IPS DF 4.7 (cell line): Measurements from ENCODE around the gene MYG1.
"Not testable (repeated sequence)": the region's sequence is repeated elsewhere in the genome, so short reads cannot be mapped to it uniquely, and the experiment has no call there.

Source experiments
- DNase-seq: peaks from one replicate; pipeline ENCODE4 v3.0.0-alpha.2; 2013; ENCODE audit warnings: low spot score; ENCODE audit errors: extremely low read depth

Gene MYG1

DNA sequence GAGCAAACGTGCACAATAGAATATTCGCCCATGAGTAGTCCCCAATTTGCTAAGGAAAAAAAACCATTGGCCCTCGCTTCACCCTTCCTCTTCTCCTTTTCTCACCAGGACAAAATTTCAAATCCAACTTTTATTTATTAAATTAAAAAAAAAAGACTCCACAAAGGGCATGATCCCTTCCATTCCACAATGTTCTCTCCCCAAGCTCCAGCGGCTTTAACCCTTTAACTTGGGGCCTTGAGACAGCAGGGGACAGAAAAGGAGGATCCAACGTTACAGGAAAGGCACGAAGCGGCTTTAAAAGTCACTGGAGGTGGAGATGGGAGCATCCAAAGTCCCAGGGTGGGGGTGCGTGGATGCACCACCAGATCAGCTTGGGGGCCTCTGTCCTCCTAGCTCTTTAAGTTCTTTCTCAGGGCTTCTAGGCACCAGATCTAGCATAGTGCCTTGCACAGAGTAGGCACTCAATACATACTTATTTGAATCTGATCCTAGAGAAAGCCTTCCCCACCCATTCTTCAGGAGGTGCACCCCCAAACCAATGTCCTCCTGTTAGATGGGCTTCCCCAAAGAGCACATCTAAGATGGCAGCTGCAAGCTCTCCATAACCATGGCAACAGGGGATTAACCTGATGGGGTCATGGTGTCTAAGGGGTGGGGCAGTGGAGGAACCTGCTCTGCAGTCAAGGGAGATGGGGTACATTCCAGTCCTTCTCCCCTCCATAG, 27.1 kb downstream of the MYG1 start:
- DNase-seq = no peak

DNA sequence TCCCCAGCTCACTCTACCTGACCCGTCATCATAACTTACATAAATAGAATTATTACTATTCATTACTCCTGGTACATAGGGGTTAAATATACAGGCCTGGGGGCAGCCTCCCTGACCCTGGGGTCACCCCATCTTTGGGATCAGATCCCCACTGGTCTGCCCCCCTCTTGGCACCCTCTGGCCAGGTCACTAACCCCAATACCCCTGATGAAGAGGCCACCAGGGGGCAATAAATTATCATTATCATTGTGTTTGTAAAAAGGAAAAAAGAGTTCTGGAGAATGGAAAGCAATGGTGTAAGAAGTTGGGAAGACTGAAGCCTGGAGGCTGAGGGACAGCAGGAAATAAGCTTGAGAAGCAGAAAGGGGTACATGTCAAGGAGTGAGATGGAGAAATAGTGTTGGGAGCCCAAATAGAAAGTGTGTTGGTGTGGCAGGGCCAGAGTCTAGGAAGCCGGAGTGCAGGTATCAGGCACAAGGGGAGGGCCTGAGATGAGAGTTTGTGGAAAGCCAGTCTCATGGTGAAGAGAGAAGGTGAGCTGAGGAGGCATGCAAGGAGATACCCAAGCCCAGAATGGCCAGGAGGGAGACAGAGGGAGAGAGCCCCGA, 28.0 kb downstream of the MYG1 start:
- no peak for DNase-seq

DNA sequence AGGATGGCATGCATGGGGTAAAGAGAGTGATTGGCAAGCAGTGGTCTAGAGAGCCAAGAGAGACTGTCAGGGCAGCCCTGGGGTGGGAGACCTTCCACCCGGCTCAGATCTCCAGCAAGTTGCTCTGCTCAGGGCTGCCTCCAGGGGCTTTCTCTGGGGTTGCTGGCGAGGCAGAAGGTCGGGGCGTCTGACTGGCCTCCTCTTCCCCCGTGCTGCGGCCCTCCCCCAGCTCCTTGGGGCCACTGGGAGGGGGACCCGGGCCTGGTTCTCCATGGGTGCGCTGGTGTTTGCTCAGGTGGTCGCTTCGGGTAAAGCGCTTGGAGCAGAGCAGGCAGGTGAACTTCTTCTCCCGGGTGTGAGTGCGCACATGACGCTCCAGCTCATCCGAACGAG, 28.5 kb downstream of the MYG1 start:
- DNase-seq = no peak

DNA sequence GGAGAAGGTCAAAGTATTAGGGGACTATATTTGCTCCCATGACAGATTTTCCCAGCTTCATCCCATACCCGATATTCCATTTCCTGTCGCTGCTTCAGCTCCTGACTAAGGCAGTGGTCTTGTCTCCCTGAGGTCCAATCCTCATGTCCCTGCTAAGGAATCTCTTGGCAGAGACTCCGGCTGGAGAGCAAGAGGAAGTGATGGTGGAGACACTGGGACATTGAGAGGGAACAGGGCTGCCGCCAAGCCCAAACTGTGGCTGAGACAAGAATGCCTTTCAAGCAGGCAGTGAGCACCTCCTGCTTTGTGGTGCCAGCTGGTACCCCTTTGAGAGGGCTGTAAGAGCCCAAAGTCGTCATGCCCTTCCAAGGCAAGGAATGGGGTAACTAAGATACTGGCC, 31.2 kb downstream of the MYG1 start:
- DNase-seq = no peak

DNA sequence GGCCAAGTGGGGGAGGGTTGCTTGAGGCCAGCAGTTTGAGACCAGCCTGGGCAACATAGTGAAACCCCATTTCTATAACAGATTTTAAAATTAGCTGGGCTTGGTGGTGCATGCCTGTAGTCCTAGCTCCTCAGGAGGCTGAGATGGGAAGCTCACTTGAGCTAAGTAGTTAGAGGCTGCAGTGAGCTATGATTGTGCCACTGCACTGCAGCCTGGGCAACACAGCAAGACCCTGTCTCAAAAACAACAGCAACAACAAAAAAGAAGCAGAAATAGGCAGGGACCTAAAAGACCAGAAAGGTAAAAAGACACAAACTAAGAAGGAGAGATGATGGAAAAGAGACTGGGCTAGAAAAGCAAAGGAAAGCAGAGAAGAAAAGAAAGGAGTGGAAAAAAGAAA, 32.8 kb downstream of the MYG1 start:
- not testable (repeated sequence) for DNase-seq

DNA sequence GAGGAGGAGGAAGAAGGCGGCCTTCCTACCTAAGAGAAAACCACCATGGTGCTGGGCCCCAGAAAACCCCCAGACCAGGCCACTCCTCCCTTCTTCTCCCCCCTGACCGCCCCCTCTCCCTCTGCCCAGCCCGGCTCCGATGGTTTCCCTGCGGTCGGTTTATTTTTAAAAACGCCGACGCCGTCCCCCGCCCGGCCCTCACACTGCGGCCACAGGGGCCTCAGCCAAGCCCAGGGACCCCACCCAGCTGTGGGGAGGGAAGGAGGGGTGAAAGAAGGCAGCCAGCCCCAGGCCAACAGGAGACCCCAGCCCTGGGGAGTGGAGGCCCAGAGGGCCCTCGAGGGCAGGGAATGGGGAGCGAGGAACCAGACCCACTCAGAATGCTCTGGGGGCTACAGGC, 33.2 kb downstream of the MYG1 start:
- no peak for DNase-seq

DNA sequence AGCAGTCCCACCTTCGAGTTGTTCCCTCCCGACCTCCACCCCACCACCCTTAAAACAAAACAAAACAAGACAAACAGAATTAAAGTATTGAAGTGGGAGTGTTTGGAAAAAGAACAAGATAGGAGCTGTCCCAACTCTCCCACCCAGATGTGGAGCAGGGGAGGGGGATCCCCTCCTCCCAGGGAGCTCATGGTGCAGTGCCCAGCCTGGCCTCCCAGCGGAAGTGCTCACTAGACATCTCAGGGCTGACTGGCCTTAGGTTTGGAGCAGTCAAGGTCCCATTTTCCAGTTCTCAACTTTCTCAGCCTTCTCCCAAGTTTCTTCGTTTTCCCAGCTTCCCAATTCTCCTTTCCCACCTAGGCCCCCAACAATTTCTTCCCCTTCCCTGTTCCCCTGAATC, 33.8 kb downstream of the MYG1 start:
- DNase-seq = no peak

DNA sequence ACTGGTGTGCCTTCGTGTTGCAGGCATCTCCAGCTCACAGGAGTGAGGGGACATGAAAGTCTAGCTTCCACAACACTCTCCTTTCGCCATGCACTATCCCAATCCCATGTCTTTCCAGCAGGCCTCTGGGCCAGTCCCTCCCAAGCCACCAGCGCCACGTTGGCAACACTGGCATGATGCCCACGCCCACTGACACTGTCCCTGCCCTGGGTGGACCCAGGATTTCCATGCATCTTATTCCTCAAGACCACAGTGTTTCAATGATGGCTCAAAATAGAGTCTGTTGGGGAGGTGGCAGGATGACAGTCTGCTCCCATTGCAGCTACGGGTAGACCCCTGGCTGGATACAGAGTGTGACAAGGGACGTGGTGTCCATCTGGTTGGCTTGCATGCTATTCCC, 34.4 kb downstream of the MYG1 start:
- DNase-seq = no peak

DNA sequence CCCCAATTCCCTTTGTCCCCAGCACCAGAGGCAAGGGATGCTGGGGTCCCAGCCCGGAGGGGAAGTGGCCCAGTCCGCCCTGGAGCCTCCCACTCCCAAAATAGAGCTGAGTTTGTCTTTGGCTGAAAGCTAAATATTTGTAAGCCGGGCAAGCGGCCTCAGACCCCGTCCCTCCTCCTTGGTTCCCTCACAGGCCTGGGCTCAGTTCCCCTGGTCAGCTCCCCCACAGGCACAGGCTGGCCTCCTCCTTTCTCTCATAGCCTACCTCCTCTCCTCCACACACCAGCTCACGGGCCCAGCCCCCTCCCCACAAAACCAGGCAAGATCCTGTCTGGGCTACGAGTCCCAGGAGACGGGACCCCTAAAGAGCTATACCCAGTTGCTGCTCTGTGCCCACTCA, 35.3 kb downstream of the MYG1 start:
- DNase-seq = no peak

DNA sequence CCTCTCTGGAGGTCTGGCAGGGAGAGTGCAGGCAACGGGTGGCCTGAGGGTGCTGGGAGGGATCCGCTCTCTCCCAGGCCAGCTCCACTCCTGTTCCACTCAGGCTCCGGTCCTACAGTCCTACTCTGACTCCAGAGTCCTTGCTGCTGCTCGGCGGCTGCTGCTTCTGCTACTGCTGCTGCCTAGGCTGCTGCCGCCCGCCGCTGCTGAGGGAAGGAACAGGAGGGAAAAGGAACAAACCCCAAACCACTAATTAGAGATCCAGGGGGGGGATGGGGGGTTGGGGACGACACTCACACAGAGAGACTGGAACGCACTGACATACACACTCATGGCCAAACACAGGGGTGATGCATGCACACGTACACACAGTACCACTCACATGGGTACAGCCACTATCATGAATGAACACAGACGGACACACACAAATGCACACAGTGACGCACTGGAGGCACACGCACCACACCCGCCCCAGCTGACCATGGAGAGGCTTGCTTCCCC, 36.7 kb downstream of the MYG1 start, which contains the start of gene SP7:
Gene SP7, minus strand, starts transcription at position 174 of the 501 bp plus-strand sequence. CDS start 708 bp downstream, outside the sequence.
- no peak for DNase-seq

DNA sequence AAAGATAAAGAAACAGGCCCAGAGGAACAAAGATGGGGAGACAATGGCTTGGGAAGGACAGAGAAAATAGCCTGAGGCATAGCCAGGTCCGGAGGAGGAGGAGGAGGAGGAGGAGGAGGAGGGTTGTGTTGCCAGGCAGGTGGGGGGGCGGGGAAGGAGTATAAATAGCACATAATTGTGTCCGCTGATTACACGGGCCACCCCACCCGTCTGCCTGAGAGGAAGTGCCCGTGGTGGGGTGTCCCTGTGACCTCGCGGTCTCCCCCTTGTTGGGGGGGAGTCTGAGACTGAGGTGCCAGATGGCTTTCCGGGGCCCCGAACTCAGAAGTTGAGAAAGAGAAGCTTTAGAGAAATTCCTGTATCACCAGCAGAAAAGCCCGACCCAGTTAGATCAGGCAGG, 38.5 kb downstream of the MYG1 start:
- no peak for DNase-seq

DNA sequence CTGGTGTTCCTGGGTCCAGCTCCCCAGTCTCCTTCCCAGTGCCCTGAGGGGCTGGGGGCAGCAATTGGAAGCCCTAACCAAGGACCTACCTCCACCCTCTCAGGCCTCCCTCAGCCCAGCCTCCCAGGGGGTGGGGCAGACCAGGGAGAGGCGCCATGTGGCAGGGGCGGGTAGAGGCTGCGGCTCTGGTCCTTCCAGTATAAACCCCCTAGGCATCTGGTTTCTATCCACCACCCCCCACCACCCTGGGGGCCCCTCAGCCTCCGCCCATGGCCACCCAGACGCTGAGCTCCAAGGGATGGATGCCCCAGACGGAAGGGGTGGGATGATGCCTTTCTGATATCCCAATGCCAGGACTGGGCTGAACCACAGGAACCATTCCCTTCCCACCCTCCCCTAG, 39.4 kb downstream of the MYG1 start:
- DNase-seq = no peak

DNA sequence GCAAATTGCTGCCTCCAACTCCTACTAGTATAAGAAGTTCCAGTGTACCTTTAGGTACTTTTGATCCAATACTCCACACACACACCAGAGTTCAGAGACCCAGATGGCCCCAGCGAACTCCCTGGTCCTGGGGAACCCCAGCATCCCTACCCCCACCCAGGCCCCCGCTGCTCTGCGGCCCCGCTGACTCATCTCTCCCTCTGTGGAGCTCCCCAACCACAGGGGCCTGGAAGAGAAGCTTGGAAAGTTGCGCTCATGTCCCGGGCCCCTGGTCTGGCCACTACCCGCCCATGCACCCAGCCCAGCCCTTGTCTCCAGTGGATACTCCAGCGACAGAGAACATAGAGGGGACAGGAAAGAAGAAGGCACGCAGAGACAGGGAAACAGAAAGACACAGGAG, 40.9 kb downstream of the MYG1 start:
- DNase-seq = no peak

DNA sequence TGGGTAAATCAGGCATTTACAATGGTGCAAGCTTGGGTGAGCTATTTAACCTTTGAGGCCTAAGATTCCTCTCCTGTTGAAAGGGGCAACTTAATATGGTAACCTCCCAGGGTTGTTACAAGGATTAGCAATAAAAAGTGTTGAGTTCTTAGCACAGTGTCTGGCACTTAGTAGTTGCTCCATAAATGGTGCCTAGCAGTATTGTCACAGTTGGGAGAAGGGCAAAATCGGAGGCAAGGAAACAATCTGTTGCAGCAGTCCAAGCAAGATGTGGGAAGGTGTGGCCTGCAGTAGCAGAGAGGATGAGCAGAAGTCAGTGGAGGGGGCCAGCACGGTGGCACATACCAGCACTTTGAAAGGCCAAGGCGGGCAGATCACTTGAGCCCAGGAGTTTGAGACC, 44.0 kb downstream of the MYG1 start:
- DNase-seq = no peak

DNA sequence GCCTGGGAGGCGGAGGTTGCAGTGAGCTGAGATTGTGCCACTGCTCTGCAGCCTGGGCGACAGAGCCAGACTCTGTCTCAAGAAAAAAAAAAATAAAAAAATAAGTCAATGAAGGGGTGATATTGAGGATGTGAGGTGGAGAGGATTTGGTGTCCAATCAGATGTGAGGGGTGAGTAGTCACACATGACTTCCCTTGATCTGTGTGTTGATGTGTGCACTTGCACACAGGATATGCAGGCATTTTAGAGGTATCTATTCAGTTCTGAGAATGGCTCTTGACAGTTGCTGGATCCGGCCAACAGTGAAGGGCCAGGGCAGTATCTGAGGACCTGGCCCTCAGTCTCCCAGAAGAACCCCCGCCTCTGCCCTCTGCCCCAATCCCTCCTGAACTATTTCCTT, 44.5 kb downstream of the MYG1 start:
- DNase-seq = no peak

DNA sequence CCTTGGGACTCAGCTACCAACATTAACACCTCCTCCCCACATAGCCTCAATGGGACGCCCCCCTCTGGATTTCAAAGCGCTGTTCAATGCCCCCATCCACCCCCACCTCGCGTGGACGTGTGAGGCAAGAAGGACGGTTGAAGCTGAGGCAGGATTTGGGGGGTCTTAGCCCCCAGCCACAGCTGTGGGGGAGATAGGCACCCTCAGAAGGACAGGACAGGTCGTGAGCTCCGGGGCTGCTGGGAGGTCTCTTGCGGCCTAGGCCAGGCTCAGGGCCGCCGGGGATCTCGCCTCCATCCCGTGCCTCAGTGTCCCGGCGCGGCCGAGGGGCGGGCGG, 45.0 kb downstream of the MYG1 start:
- DNase-seq = no peak

DNA sequence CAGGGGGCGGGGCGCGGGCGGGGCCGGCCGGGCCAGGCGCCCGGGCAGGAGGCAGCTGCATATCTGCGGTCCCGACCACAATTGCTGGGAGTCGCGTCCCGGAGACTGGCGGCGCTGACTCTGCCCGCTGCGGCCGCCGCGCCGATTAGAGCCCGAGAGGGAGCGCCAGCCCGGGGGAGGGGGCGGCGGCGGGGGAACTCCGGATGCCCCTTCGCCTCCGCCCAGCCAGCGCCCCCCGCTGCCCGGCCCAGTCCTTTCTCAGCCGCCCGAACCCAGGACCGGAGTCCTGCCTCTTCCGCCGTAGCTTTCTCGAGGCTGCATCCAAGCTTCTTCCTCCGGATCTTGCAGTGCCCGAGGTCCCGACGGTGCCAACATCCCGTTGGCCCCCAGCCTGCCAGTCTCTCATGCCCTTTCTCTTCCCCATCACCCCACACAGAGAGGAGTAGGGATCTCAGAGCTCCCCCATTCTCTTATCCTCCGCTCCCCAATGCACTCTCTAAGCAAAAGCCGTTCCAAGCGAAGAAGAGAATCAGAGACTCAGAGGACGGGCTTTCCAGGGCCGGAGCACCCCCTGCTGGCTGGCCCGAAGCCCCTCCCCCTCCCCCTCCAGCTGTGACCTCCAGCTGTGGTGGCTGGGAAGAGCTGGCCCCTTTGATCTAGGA, 45.5 kb downstream of the MYG1 start:
- no peak for DNase-seq

DNA sequence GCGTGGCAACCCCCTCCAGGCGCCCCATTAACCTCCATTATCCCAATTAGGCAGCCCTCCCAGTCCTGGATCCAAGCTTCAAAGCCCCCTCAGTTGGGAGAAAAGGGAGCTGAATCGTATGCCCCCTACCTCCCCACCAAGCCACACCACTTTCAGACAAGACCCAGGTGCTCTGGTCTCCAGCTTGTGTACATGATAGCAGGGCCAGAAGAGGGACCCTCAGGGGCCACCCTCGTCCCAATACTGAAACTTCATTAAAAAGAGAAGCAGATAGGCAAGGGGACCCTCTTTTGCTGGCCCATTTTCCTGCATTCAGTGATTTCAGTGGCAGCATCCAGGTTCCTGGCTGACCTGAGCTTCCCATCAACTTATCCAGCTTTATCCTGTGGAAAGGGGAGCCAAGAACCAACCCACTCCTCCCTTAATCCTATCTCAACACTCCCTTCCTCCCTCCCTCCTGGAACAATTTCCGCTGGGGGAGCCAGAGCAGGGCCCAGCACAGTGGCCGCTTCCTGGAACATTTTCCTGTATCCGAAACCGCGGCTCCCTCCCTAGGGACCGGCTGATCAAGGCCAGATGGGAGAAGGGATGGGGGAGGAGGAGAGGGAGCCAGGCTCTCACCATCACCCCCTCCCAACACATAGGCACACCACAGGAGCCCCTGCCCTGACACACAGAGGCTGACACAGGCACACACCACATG, 46.1 kb downstream of the MYG1 start:
- no peak for DNase-seq

DNA sequence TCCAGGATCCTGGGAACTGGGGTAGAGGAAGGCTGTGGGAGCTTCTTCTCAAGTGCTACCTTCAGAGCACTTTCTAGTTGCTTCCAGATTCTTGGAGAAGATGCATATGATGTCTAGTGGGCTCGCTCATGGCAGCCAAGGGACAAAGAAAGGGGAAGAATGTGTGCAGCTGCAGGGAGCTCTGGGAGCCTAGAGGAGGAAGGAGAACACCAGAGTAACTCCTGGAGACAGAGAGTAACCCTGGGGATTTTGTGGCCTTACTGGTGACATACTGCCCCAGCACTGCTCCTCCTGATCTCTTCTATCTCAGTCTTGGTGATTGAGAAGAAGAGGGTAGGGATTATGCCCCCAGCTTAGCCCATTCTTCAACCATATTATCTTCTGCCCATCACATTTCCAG, 47.0 kb downstream of the MYG1 start:
- DNase-seq = no peak

DNA sequence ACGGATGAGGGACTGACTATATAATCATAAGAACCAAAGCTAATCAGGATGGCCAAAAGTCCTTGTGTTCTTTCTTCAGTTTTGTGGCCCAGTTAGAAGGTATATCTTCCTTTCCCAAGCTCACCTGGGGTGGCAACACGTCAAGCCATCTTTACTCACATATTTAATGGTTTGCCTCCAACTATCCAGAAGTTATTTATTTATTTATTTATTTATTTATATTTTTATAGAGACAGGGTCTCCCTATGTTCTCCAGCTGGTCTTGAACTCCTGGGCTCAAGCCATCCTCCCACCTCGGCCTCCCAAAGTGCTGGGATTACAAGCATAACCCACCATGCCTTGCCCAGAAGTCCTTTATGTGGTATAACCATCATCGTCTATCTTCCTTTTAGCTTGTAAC, 48.4 kb downstream of the MYG1 start:
- no peak for DNase-seq

DNA sequence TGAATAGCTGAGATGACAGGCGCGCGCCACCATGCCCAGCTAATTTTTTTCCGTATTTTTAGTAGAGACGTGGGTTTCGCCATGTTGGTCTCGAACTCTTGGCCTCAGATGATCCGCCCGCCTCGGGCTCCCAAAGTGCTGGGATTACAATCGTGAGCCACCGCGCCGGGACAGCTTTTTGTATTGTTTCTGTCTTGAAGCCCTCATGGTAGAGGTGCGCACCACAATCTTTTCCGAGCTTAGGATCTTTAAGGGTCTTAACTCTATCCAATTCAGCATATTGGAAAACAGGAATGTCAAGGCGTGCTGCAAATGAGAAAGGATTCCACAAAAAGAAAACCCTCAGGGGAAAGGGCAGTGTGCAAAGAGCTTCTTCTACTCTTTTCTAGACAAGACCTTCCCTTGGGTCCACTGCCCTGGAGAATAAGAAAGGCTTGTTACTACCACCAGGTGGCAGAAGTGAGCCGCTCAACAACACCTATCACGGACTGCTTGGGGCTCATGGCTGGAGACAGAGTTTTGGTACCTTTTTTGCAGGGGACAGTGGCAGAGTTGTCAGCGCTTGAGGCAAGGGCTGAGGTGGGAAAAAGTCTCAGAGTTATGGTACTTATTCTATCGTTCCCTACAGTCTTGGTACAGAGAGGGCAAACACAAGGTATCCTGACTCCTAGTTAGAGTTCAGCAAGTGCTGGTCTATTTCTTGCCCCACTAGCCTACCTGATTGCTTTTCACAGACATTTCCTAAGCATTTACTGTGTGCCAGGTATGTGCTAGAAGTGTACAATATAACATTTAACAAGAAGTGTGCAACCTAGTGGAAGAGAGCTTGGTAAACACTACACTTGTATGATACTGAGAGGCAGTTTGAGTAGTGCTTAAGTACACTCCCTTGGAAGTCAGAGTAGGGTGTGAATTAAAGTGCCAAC, 53.1 kb downstream of the MYG1 start:
- peak; percentile 94 for DNase-seq
